Cardiac fibroblast (primary cell): ENCODE data around the gene MED13.

Source experiments
- DNase-seq, 2 donors: peaks; one replicate each; pipeline versions ENCODE4 v3.0.0 to v3.0.0-alpha.2; 2010; ENCODE audit warnings: low read depth in 2 of 2
- H3K4me3 ChIP-seq, 2 donors: replicated peaks in 1 of 2; 1 replicate in 1 of 2; 2 replicates in 1 of 2; pipeline ENCODE4 v1.5.1; 2011; ENCODE audit warnings: low read depth in 2 of 2, low read length in 2 of 2, mild to moderate bottlenecking in 2 of 2, moderate library complexity in 1 of 2
- TF ChIP-seq, protein P1 (sequence below): IDR thresholded peaks from one replicate; pipeline ENCODE4 v1.5.1; 2011; ENCODE audit warnings: low read depth, mild to moderate bottlenecking, low read length, inconsistent platforms

The MED13 gene

DNA sequence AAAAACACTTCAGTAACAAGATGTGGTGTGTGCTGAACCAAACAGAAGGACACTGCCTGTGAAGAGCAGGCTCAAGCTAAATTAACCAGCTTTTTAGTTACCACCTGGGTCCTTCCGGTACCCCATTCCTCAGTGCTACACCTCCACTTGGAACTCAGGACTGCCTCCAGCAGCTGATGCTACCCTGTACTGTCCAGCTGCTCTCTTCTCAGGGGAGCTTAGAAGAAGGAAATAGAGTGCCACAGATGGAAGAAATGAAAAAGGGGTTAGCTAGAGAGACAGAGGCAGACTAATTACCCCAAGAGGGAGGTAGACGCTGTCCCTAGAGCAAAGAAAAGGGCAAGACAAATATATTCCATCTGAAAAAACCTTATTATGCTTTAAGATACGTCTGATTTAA is 5.7 kb downstream of the MED13 start:
- TF ChIP-seq, protein P1, sequence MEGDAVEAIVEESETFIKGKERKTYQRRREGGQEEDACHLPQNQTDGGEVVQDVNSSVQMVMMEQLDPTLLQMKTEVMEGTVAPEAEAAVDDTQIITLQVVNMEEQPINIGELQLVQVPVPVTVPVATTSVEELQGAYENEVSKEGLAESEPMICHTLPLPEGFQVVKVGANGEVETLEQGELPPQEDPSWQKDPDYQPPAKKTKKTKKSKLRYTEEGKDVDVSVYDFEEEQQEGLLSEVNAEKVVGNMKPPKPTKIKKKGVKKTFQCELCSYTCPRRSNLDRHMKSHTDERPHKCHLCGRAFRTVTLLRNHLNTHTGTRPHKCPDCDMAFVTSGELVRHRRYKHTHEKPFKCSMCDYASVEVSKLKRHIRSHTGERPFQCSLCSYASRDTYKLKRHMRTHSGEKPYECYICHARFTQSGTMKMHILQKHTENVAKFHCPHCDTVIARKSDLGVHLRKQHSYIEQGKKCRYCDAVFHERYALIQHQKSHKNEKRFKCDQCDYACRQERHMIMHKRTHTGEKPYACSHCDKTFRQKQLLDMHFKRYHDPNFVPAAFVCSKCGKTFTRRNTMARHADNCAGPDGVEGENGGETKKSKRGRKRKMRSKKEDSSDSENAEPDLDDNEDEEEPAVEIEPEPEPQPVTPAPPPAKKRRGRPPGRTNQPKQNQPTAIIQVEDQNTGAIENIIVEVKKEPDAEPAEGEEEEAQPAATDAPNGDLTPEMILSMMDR: no peak
- DNase-seq: no peak

DNA sequence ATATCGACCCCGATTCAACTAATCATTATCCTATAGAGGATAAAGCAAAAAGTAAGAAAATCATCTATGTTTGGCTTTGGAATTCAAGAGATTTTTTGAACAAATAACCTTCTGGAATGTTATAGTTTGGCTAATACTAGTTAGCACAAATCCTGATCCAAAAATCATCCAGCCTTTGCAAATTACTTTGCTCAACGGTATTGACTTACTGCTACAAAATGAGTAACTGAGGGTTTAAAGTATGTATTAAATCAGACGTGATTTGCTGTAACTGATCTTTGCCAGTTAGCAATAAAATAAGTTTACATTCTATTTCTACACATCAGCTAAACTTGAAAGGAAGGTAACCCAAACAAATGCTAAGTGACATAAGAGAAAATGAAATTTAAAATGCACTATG is 6.5 kb downstream of the MED13 start:
- DNase-seq: no peak
- no peak overlapping the region for H3K4me3 ChIP-seq

More for the DNA sequence above, 5.7 kb downstream of the MED13 start:
- H3K4me3 ChIP-seq: no peak overlapping the region

DNA sequence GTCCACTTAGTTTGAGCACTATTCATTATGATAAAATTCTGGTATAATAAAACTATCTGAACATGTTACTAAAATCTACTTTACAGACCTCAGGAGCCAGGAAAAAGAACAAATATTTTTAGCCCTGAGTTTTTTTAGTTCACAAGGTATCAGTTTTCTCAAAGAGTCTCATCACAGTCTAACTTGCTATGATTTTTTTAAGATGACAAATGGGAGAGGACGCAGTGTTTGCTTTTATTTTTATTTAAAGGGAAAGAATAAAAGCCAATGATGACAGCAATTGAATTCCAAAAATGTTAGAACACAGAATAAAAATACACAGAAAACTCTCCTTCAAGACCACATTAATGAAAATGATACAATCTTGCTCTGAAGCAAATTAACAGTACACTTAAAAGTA is 7.4 kb downstream of the MED13 start:
- no peak overlapping the region for H3K4me3 ChIP-seq
- TF ChIP-seq, protein P1: no peak
- DNase-seq: no peak

More for the DNA sequence above, 6.5 kb downstream of the MED13 start:
- TF ChIP-seq, protein P1: no peak

DNA sequence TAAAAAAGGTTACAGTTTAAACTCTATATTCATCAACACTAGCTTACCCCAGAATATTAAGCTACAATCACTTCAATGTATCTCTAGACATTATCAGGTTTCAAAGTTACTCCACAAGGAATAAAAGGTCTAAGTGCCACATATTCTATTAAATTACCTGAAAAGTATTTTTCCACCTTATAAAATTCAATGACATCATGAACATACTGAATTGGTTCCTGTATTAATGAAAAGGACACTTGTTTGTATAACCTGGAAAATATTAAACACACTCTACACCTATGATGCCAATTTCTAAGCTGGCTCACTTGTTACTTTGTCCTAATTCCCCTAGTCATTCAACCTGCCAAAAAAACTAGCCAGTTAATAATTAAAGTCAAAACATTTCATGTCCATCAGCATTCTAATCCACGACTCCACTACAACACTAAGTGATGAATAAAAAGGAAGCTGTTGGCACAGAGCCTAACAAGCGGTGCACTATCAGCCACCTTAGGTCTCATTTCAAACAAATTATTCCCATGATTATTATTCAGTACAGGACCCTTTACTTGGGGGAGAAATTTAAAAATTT is 12.2 kb downstream of the MED13 start:
- no peak for DNase-seq
- H3K4me3 ChIP-seq: no peak overlapping the region
- TF ChIP-seq, protein P1: no peak

DNA sequence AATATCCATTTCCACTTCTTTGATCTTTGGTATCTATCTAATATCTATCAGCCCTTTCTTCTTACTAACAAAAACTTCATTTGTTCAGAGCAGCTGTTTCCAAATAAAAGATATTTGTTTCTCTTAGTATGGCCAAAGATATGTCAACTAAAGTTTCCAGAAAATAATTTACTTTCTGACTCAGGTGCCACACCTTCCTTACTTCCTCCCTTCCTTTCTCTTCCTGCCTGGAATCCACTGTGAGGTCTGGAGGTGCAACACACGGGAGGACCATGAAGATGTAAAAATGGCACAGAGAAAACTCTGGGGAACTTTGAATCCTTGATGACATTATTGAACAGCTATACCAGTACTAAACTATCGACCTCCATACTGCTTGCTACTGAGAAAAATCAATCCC is 14.0 kb downstream of the MED13 start:
- H3K4me3 ChIP-seq: no peak overlapping the region
- TF ChIP-seq, protein P1: no peak
- DNase-seq: no peak

DNA sequence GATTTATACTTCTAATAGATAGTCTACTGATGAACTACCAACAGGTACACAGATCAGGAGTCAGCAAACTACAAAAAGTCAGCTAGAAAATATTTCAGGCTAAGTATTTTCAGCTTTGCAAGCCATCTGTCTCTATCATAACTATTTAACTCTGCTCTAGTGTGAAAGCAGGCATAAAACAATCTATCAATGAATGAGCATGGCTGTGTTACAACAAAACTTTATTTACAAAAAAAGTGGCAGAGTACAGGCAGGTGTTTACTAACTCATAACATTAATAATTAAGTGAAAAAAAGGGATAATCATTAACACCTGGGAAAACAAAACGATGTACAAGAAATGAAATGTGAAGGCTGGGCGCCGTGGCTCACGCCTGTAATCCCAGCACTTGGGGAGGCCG is 15.8 kb downstream of the MED13 start:
- no peak overlapping the region for H3K4me3 ChIP-seq
- TF ChIP-seq, protein P1: no peak
- DNase-seq: no peak

DNA sequence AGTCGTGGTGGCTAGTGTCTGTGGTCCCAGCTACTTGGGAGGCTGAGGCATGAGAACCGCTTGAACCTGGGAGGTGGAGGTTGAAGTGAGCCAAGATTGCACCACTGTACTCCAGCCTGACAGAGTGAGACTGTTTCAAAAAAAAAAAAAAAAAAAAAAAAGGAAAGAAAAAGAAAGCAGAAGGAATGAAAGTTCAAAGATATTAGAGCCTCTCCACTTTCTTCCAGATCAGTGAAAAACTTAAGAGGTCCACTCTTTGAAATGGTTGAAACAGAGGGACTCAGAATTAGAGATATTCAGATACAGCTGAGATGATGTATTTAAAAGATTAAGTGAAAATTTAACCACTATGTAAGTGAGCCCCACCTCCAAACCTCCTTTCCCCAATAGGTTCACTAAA is 16.8 kb downstream of the MED13 start:
- TF ChIP-seq, protein P1: no peak
- H3K4me3 ChIP-seq: no peak overlapping the region
- DNase-seq: no peak
